NCI-H2107 (cell line): ENCODE data around the gene RLN1.
"Not testable (repeated sequence)": the region's sequence is repeated elsewhere in the genome, so short reads cannot be mapped to it uniquely, and the experiment has no call there.

Source experiments
- DNase-seq: peaks from one replicate; lab custom pipeline; 2025; lab: John Stamatoyannopoulos, UW

The RLN1 gene

GRCh38 chr9:5338992-5339981, at the start of gene RLN1:
RLN1 (minus strand) TSS chr9:5339876; CDS start chr9:5339746, 130 bp downstream.
- DNase-seq: not testable (repeated sequence)

GRCh38 chr9:5389109-5389732, 49.5 kb upstream of the RLN1 start:
- no peak for DNase-seq

- DNase-seq: no peak
These were observed 48.5 kb upstream of the RLN1 start for GRCh38 chr9:5388026-5388819.

GRCh38 chr9:5384436-5384835, 44.8 kb upstream of the RLN1 start:
- no peak for DNase-seq

- no peak for DNase-seq
These were observed 42.8 kb upstream of the RLN1 start for GRCh38 chr9:5382479-5382878.

- no peak for DNase-seq
These were observed 36.3 kb upstream of the RLN1 start for GRCh38 chr9:5375790-5376477.

GRCh38 chr9:5375091-5375490, 35.4 kb upstream of the RLN1 start:
- DNase-seq: no peak

GRCh38 chr9:5364294-5365024, 24.8 kb upstream of the RLN1 start:
- DNase-seq: no peak

- DNase-seq: no peak
These were observed 21.8 kb upstream of the RLN1 start for GRCh38 chr9:5361326-5362010.

GRCh38 chr9:5360341-5360740, 20.7 kb upstream of the RLN1 start:
- DNase-seq: no peak

- no peak for DNase-seq
These were observed 17.9 kb upstream of the RLN1 start for GRCh38 chr9:5357431-5358105.

GRCh38 chr9:5355817-5356216, 16.1 kb upstream of the RLN1 start:
- DNase-seq: no peak

- DNase-seq: no peak
These were observed 15.6 kb upstream of the RLN1 start for GRCh38 chr9:5355226-5355625.

GRCh38 chr9:5354184-5354583, 14.5 kb upstream of the RLN1 start:
- no peak for DNase-seq

- no peak for DNase-seq
These were observed 13.1 kb upstream of the RLN1 start for GRCh38 chr9:5352637-5353248.

- no peak for DNase-seq
These were observed 3.0 kb downstream of the RLN1 start for GRCh38 chr9:5336688-5337087.

- DNase-seq: not testable (repeated sequence)
These were observed 8.4 kb downstream of the RLN1 start for GRCh38 chr9:5331276-5331675.

- no peak for DNase-seq
These were observed 12.7 kb downstream of the RLN1 start for GRCh38 chr9:5326893-5327548.

GRCh38 chr9:5326187-5326586, 13.5 kb downstream of the RLN1 start:
- DNase-seq: no peak
